ENCODE data around the gene CTNNA3. TPM values are rescaled to one million over a fixed set of nuclear protein-coding genes. Genes with fewer than 3 reads are reported as not detected.
A peak's percentile ranks its signal among the peaks of the same experiment; 100 is the strongest.

Gene CTNNA3
- total RNA-seq, 1 donor from 2014 or later: 0.46 TPM

DNA sequence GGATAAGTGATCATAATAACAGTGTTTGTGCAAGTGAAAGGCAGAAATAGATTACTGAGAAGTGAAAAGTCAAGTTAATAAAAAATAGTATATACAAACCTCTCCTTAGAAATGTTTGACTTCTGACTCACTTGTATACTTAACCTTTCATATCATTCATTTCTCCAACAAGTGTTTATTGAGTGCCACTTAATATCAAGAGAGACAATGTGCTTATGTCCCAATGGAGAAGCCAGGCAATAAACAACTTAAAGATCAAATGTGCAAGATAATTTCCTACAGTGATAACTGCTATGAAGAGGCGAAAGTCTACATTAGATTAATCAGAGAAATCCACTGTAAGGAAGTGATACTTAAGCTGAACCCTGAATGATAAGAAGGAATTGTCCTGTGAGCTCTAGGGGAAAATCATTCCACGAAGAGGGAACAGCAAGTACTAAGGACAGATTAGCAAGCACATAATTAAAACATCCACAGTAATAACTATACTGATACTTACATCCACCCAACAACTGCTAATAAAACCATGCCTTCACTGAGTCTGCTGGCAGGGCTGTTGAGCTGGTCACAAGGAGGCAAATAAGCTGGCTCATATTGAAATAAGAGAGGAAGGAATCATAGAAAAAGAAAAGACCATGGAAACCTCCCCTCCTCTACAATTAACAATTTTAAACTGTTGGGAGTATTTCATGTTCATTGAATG lies 203.5 kb downstream of the CTNNA3 start:
- TF ChIP-seq, protein P1, sequence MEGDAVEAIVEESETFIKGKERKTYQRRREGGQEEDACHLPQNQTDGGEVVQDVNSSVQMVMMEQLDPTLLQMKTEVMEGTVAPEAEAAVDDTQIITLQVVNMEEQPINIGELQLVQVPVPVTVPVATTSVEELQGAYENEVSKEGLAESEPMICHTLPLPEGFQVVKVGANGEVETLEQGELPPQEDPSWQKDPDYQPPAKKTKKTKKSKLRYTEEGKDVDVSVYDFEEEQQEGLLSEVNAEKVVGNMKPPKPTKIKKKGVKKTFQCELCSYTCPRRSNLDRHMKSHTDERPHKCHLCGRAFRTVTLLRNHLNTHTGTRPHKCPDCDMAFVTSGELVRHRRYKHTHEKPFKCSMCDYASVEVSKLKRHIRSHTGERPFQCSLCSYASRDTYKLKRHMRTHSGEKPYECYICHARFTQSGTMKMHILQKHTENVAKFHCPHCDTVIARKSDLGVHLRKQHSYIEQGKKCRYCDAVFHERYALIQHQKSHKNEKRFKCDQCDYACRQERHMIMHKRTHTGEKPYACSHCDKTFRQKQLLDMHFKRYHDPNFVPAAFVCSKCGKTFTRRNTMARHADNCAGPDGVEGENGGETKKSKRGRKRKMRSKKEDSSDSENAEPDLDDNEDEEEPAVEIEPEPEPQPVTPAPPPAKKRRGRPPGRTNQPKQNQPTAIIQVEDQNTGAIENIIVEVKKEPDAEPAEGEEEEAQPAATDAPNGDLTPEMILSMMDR (conservative IDR thresholded peaks at IDR 0.05; ENCODE audit: low read depth, low read length): no peak
- H3K4me3 ChIP-seq (ENCODE audit: low read depth, low read length): no peak overlapping the region
- DNase-seq (ENCODE audit: low read depth): peak; percentile 12

DNA sequence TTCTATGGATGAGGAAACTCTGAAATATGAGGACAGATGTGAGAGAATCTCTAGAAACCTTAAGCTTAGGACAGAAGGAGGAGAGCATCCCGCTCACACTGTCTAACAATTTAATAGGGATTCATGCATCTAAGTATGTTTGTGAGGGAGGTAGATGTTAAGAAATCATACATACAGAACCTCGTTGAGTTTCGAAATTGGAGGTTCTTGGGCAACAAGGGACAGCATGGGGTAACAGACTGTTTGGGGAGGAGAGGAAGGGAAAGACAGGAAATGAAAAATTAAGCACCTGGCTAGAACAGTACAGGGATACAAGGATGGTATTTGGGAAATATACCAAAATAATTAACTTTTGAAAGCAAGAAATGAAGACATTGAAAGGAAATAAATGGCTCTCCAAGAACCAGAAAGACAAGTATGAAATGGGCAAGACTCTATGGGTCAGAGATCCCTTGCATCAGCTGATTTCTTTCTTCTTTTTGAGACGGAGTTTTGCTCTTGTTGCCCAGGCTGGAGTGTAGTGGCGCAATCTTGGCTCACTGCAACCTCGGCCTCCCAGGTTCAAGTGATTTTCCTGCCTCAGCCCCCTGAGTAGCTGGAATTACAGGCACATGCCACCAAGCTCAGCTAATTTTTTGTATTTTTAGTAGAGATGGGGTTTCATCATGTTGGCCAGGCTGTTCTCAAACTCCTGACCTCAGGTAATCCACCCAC lies 207.9 kb downstream of the CTNNA3 start:
- TF ChIP-seq, protein P1 (conservative IDR thresholded peaks at IDR 0.05; ENCODE audit: low read depth, low read length): no peak
- no peak overlapping the region for H3K4me3 ChIP-seq (ENCODE audit: low read depth, low read length)
- no peak for DNase-seq (ENCODE audit: low read depth)

DNA sequence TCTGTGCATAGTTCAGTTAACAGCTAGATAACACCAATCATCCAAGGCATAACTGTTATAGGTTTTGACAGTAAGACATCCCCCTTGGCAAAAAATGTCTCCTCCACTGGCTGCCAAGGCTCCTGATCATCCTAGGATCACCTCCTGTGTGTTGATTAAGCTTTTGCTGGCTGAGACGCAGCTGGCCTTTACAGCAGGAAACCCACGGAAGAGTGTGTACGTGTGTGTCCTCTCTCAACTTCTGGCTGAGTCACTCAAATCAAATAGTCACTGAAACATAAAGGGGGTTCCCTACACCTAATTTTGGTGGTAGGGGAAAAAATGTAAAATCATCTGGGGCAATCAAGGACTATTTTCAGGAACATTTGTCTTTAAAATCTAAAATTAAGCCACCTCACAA lies 208.8 kb downstream of the CTNNA3 start:
- DNase-seq (ENCODE audit: low read depth): no peak
- TF ChIP-seq, protein P1 (conservative IDR thresholded peaks at IDR 0.05; ENCODE audit: low read depth, low read length): no peak
- no peak overlapping the region for H3K4me3 ChIP-seq (ENCODE audit: low read depth, low read length)

DNA sequence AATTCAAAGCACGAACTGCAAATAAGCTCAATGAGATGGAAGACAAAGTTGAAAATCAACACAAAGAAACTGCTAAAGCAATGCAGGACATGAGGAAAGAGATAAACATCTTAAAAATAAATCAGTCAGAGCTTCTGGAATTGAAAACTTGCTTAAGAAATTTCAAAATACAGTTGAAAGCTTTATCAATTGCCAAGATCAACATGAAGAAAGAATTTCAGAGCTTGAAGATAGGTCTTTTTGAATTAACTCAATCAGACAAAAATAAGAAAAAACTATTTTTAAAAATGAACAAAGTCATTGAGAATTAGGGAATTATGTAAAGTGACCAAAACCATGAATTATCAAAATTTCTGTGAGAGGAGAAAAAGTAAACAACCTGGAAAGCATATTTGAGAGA lies 218.1 kb downstream of the CTNNA3 start:
- TF ChIP-seq, protein P1 (conservative IDR thresholded peaks at IDR 0.05; ENCODE audit: low read depth, low read length): no peak
- DNase-seq (ENCODE audit: low read depth): no peak
- no peak overlapping the region for H3K4me3 ChIP-seq (ENCODE audit: low read depth, low read length)

DNA sequence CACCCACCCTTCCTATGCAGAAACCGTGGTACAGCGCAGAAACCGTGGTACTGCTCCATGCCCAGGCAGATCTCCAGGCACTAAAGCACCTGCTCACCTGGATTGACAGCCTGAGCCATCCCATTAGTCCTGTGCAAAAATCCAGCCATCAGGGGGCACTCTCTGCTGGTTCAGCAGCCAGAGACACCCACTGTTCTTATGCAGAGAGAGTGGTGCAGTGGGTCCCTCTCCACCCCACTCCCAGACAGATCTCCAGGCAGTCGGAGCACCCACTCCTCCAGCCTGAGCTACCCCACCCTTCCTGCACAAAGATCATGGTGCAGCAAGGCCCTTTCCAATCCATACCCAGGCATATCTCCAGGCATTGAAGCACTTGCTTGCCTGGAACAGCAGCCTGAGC lies 219.8 kb downstream of the CTNNA3 start:
- DNase-seq (ENCODE audit: low read depth): no peak
- TF ChIP-seq, protein P1 (conservative IDR thresholded peaks at IDR 0.05; ENCODE audit: low read depth, low read length): no peak
- H3K4me3 ChIP-seq (ENCODE audit: low read depth, low read length): no peak overlapping the region

DNA sequence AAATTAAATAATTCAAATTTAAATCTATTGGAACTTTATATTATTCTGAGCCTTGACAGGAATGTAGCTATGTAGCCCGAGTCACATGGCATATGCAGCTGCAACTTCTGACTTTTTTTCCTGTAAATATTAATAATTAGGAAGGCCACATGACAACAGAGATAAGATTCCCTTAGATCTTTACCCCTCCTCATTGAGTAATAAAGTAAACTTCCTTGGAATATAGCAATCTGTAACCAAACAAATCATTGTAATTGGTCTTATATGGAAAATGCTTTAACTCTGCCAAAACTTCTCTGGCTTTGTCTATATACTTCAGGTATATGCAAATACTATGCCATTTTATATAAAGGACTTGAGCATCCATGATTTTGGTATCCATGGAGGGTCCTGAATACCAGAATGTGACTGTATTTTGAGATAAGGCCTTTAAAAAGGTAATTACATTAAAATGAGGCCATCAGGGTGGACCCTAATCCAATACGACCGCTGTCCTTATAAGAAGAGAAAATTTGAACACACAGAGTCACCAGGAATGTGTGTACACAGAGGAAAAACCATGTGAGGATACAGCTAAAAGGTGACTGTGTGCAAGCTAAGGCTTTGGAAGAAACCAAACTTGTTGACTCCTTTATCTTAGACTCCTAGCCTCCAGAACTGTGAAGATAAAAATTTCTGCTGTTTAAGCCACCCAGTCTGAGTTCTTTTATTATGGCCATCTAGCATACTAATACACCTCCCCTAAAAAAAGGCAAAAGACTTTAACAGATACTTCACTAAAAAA lies 222.0 kb downstream of the CTNNA3 start:
- H3K4me3 ChIP-seq (ENCODE audit: low read depth, low read length): no peak overlapping the region
- TF ChIP-seq, protein P1 (conservative IDR thresholded peaks at IDR 0.05; ENCODE audit: low read depth, low read length): no peak
- no peak for DNase-seq (ENCODE audit: low read depth)
